Activated CD4-positive, alpha-beta T cell treated with anti-CD3 and anti-CD28 coated beads for 4 hours (primary cell): ENCODE results near the gene LYPD4.

Experiments used
- DNase-seq, 2 donors: peaks; one replicate each; pipeline ENCODE4 v3.0.0-alpha.2; 2020

The LYPD4 gene

DNA sequence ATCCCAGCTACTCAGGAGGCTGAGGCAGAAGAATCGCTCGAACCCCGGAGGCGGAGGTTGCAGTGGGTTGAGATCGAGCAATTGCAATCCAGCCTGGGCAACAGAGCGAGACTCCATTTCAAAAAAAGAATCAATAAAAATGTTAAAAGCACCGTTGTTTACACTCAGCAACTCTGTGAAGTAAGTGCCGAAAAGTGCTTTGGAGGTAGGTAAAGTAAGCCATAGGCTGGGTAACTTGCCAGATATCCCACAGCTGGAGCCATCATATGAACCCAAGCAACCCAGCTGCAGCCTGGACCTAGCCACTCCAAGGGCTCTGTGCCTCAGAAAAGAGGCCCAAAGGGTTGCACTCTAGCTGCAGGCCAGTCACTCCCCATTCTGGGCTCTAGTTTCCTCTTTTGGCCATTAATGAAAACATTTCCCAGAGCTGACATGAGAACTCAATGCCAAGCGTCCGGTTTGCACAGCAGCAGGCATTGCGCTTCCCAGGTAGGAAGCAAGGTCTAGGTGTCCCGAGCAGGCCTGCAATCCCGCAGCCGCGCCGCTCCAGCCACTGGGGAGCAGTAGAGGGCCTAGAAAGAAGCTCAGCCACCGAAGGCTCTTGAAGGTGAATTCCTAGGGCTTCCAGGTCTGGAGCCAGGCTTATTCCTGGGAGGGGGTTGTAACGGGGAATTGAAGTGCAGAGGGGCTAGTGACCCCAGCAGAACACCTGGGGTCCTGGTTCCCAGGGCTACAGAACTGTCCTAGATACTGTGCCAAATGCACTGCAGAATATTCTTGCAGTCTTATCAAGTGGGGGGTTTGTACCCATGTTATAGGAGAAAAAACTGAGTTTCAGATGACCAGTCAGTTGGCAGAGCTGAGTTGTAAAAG lies 28.5 kb upstream of the LYPD4 start:
- peak; percentile 67 to 69 for DNase-seq

DNA sequence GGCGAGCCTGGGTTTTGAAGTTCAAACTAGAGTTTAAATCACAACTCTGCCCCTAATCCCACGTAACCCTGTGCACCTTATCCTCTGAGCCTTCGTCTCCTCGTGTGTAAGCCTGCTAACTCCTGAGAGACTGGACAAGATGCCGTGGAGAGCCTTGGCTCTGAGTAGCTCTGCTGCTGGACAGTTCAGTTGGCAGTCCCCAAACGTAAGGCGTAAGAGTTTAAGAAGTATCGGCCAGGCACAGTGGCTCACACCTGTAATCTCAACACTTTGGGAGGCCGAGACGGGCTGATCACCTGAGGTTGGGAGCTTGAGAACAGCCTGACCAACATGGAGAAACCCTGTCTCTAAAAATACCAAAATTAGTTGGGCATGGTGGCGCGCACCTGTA lies 27.9 kb upstream of the LYPD4 start:
- no peak for DNase-seq

DNA sequence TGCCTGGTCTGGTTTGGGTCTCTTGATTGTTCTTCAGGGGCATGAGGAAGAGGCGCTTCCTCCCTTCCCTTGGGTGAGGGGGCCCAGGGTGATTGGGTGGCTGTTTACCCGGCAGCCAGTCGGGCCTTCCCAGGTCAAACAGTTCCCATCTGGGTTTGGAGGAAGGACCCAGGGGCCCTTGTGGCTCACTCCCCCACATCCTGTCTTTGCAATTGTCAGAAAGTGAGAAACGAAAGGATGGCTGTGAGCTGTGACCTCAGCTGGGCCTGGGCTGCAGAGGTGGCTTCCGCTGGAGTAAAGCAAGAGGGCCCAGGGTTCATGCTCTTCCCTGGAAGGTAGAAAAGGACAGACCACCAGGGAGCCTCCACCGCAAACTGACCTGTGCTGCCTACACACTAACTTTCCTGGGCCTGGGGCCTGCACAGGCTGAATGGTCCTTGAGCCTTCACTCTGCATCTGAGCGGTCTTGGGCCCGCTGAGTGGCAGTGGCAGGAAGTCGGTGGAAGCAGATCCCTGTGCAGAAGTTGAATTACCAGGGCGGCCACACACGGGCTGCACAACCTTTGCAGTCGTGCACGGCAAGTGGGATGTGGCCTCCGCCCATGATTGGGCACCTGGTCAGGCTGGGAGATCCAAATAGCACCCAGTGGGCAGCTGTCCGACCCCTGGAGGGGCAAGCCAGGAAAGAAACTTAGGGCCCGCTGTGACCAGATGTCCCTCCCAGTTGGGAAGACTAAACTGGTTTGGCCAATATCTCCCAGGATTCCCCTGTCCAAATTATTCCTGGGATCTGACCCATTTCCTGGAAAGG lies 27.3 kb upstream of the LYPD4 start:
- peak in 1 of 2 donors; percentile 53 for DNase-seq

DNA sequence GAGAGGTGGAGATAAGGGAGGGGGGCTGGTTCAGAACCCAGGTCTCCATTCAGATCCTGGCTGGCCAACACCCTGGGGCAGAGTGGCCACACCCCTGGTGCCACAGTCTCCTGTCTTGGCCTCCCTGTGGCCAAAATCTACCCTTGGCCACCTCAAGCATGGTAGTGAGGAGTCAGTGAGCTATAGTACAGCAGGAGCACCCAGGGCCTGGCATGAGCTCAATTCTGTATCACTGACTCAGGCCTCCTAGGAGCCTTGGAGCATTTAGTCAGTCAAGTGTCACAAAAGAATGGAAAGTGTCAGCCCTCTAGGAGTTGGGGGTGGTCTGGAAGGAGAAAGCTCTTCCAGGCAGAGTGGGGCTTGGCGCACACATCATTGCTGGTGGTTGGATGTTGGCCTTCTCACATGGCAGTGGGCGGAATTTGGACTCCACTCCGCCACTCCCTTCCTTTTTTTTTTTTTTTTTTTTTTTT lies 26.0 kb upstream of the LYPD4 start:
- no peak for DNase-seq

DNA sequence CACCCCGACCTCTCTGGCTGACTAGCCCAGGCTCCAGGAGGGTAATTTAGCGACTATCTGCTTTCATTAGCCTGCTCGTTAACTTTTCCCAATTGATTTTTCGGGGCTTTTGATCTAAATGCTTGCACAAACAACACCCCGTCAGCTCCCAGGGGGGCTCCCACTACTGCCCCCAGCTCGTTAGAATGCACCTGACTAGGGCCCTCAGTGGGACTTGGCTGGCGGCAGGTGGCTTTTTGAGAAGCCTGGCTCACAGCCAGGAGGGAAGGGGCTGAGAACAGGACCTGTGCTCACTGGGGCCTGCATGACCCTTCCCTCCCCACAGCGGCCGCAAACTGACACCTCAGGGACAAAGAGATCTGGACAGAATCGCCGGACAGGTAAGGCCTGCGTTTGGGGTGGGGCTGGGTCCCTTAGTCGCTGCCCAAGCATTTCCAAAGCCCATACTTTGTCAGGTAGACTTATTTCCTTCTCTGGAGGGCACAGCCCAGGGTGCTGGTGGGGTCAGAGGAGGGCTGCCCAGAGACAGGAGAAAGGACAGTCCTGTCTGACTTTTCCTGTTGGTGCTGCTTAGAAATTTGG lies 25.0 kb upstream of the LYPD4 start:
- DNase-seq = no peak

DNA sequence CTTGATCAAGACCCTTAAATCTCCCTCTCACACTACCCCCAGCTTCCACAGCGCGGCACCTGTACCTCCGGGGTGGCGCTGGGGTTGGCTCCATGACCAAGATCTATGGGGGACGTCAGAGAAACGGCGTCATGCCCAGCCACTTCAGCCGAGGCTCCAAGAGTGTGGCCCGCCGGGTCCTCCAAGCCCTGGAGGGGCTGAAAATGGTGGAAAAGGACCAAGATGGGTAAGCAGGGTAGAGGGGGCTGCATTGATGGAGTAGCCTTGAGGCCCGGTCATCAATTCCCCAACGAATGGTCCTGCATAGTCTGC lies 24.5 kb upstream of the LYPD4 start:
- DNase-seq = no peak

DNA sequence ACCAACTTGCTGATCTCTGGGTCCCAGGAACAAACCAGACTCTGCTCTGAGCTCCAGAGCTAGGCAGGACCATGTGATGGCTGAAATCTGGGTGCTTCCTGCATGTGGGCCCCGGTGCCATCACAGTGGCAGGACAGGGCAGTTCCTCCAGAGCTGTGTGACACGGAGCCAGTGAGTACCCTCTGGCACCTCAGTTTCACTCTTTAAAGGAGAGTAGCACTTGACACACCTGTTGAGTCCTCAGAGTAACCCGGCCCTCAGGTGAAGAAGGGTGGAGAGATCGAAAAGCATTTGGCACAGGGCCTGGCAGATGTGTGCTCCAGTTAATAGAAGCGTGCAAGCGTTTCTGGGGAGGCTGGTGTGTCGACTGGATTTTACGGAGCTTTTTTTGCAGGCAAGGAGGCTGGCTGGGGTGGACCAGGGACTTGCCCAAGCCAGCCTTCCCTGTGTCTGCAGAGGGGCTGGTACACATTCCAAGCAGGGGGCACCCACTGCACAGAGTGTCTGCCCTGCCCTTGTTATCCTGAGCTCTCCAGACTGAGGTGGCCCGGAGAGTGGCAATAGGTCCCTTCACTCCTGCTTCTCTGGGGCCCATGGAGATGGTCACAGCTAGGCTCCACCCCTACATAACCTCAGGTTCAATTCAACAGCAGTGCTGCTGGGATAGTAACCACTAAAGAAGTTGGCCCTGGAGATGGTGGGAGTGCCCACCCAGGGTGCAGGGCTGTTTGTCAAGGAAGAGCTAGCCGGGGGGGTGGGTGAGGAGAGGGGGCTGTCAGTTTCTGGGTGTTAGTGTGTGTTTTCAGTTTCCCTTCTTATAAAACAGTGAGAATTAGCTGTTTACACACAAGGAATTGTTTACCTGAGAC lies 23.9 kb upstream of the LYPD4 start:
- DNase-seq = no peak

DNA sequence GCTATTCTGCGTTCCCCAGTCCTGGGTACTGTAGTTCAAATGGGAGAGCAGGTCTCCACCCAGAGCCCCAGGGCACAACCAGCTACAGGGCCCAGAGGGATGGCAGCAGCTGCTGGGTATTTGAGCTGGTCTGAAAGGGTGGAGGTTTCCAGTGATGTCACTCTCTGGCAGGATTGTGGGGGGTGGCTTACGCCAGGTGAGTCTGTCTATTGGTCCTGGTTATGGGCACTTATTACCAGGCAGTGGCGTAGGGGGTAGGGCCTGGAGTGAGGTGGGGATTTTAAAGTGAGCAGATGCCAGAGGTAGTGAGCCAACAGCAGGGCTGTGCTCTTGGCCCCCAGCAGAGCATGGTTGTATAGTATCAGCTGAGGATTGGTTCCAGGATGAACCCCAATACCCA lies 21.8 kb upstream of the LYPD4 start:
- no peak for DNase-seq

DNA sequence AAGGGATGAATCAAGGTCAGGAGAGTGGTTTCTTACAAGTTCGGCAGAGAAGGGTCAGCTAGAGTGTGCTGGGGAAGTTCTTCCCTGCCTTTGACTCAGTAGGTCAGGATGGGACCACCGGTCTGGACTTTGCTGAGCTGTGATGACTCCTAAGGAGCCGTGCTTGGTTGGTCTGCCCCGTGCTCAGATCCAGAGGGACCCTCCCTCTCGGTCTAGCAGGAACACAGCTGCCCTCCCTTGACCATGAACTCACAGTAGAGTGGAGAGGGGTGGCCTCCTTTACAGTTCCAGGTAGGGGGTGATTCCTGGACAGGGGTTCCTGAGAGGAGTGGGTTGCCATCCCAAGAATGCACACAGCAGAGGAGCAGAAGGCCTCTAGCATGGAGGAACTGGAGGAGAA lies 19.9 kb upstream of the LYPD4 start:
- no peak for DNase-seq

DNA sequence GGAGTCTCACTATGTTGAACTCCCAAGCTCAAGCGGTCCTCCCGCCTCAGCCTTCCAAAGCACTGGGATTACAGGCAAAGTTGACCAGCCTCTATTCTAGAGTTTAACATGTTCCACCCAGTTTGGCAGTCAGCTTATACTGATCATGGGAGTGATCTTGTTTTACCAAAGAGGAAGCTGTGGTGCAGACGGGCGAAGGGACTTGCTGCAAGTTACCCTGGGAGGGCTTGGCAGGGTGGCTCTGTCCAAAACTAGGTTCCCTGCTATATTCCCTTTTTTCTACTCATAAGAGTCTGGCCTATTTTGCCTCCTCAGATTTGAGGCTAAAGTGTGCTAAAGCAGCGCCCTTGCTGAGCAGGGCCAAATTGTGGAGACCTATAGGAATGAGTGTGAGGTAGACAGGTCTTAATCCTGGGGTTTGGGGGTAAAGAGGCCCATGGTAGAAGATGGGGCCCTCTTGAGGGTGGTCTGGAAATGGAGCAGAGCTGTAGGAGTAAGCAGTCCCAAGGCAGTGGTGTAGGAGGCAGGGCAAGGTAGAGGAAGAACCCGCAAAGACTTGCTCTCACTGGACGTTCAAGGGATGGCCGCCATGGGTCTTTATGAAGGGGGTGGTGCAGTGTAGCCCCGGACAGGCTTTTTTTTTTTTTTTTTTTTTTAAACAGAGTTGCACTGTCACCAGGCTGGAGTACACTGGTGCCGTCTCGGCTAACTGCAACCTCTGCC lies 18.9 kb upstream of the LYPD4 start:
- no peak for DNase-seq

DNA sequence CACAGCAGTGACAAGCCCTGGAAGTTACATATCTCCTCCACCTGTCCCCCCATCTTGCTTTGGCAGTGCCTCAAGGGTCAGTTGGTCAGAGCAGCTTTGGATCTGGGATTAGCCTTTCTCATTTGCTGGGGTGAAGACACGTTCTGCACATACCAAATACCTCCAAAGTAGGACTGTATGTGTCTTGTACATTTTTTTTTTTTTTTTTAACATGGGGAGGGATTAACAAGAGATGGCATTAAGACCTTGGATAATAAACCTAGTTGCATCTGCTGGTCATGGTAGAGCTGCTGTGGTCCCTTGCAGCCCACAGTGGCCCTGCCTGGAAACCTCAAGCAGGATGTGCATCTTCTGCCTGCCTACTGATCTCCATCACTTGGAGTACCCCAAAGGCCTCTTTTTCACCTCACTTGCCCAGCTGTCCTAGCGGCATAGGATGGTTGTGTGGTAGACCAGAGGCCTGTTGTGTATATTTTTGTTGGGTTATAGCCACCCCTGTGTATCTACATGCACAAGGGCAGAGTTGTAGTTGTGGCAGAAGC lies 18.0 kb upstream of the LYPD4 start:
- no peak for DNase-seq

DNA sequence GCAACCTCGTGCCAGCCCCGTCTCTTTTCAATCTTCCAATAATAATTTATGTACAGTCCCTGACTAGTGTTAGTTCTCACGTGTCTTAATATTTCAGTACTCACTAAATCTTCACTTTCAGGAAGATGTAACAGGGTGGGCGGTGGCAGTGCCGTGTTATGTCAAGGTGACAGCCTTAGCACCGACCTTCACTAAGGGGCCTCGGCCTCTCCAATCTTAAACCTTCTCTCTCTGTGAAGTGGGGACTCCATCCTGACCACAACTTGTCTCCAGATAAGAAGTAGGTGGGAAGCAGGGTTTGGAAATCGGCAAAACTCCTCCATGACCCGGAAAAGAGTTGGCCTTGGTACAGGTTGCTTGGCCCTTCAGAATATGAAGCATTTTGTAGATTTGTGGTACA lies 17.4 kb upstream of the LYPD4 start:
- DNase-seq = no peak

DNA sequence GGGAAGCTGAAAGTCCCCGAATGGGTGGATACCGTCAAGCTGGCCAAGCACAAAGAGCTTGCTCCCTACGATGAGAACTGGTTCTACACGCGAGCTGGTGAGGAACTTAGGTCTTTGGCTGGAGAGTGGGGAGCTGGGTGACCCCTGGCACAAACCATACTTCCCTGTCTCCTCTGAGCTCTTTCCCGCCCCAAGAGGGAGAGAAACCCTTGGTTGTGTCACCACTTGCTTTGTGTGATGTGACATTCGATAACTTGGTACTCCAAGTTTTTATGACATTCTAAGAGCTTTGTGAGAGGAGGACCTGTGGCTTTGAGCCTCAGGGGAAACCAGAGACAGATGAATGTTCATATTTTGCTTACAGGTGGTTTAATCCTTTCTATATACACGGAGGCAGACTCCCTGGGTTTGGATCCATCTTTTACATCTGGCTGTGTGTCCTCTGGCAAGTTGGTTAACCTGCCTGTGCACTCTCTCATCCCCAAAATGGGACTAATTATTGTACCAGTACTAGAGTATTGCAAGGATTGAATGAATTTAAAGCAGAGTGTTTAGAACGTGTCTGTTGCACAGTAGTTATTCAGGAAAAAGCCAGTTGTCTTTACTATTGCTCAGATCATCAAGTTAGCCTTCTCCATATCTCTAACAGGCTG lies 16.8 kb upstream of the LYPD4 start:
- no peak for DNase-seq

DNA sequence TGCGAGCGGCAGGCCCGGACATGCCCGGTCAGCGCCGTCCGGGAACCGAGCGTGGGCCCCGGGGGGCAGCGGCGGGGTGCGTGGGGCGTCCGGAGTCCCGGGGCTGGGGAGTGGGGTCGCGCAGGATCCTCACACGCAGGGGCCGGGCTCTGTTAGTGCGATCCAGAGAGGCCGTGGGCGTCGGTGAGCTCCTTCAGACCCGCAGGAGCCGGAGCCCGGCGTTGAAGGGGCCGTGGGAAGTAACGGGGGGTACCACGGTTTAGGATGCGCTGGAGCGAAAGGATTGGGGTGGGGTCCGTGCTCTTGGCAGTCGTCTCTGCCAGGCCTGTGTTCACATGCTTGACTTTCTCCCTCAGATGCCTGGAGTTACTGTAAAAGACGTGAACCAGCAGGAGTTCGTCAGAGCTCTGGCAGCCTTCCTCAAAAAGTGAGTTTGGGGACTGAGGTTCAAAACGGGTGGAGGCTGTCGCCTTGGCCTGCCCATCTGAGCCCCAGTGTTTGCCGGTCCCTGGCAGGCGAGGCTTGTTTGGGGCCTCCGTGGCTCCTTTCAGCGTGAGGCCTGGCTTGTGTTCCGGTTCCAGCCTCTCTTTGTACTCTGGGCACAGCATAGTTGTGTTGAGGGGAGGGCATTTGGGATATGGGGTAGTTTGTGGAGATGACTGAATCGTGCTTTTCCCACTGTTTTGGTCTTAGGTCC lies 16.1 kb upstream of the LYPD4 start:
- DNase-seq = peak; percentile 49 to 56

DNA sequence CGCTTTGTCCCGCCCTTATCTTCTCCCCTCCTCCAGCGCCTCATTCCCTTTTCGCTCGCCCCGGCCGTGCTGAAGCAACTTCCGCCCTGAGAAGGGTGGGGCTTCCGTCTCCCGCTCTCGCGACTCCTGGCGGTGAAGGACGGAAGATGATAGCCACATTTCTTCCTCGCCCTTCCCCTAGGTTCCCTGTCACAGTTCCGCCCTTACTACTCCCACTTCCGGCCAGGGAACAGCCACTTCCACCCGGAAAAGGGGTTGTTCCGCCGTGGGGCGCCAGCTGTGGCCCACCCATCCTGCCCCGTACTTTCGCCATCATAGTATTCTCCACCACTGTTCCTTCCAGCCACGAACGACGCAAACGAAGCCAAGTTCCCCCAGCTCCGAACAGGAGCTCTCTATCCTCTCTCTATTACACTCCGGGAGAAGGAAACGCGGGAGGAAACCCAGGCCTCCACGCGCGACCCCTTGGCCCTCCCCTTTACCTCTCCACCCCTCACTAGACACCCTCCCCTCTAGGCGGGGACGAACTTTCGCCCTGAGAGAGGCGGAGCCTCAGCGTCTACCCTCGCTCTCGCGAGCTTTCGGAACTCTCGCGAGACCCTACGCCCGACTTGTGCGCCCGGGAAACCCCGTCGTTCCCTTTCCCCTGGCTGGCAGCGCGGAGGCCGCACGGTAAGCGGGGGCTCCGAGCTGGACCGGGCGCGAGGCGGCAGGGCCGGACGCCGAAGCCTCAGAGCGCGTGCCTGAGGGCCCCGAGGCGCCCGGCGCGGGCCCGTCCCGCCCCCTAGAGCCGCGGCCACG lies 15.3 kb upstream of the LYPD4 start, which contains the start of gene RPS19:
RPS19 (plus strand) TSS at position 638 of the 801 bp plus-strand sequence. CDS start 520 bp downstream, outside the sequence.
- peak; percentile 97 to 99 for DNase-seq

DNA sequence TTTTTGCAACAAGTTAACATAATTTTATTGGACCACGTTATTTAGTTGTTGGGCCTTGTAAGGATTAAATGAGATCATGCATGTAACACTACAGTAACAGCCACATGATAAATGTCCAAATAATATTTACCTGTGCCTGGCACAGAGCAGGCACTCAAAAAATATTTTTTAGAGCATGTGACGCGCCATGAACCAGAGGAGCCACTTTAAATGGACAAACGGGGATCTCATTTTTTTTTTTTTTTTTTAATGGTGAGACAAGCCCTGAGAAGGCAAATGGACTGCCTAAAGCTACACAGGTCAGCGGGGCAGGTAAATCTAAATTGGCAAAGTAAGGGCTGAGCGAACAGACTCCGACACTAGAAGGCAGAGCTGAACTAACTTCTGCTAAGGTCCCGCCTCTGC lies 14.7 kb upstream of the LYPD4 start:
- no peak for DNase-seq

DNA sequence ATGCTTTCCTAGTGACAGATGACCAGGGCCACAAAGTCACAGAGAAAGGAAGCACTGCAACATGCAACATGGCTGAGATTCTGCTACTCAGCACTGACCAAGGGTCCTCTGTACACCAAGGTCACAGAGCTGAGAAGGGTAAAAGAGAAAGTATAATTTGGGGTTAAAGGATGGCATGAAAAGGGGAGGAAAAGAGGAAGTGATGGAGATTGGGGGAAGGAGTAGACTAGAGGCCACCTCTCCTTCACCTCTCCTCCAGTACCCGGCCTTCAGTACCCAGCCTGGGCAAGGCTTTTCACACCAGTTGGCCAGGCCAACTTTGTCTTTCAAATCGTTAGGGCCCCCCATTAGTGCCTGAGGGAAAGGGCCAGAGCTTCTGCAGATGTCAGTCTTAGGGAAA lies 9.3 kb upstream of the LYPD4 start:
- DNase-seq = no peak

DNA sequence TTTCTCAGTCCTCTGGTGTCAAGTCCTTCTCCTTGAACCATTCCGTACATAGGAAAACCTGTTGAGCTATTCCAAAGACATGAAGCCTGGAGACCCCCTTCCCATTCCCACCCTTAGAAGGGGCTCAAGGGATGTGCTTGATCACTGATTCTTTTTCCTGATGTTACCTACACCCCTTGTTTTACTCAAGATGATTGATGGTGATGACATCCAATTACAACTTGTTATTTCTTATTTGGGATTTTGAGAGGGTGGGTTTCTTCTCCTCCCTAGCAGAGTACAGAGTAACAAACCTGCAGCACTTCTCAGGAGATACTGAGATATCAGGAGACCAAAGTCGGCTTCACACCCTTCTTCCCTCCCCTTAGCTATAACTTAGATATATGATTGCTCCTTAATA lies 8.9 kb upstream of the LYPD4 start:
- DNase-seq = no peak

DNA sequence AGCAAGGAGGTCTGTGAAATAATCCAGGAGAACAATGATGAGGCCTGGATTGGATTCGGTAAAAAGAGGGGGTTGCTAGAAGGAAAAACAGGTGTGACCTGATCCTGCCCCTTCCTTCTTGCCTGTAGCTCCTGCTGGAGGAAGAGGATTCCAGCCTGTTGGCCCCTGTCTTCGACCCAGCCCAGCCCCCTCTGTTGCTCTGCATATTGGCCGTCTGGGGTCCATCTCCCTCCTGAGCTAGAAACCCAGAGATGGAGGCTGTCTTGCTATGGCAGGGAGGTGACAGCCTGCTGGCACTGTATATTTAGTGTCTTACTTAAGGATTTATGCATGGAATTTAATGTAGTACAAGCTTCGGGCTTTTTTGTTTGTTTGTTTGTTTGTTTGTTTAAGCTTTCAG lies 7.0 kb upstream of the LYPD4 start:
- no peak for DNase-seq

DNA sequence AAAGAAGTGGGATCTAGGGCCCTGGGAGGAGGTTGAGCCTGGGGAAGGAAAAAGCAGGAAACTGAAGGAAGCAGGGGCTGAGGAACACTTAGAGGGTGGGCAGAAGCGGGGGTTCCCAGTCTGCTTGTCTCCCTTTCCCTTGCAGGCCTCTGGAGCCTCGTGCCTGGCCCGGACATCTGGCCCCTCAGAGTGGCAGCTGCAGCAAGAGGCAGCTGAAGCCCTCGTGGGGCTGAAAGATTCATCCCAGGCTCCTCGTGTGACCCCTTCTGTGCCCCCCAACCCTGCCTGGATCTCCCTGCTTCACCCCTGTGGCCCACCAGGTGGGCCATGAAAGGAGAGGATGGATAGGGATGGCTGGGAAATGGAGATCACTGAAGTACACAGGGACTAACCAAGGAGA lies 5.9 kb upstream of the LYPD4 start:
- DNase-seq = no peak
